ENCODE results near the gene SH3RF3.

The SH3RF3 gene

DNA sequence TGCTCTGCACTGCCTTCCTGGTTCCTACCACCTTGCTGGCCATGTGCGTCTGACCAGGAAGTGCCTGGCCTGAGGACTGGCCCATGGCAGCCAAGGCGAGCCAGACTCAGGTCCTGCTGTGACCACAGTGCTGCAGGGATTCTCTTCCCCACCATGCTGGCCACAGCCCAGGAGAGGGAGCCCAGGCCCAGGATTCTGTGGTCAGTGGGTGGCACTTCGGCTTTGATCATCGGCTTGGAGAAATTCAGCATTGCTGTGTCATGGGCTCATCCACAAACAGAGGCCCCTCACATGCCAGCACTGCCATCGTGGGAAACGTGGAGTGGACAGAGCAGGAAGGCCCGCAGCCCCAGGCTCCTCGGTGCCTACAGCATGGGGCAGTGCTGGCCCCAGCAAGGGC lies 273.2 kb downstream of the SH3RF3 start:
- no peak overlapping the region for H3K4me3 ChIP-seq (ENCODE audit: low read depth, low read length)
- DNase-seq (ENCODE audit: low read depth), result no peak
- TF ChIP-seq, protein P1, sequence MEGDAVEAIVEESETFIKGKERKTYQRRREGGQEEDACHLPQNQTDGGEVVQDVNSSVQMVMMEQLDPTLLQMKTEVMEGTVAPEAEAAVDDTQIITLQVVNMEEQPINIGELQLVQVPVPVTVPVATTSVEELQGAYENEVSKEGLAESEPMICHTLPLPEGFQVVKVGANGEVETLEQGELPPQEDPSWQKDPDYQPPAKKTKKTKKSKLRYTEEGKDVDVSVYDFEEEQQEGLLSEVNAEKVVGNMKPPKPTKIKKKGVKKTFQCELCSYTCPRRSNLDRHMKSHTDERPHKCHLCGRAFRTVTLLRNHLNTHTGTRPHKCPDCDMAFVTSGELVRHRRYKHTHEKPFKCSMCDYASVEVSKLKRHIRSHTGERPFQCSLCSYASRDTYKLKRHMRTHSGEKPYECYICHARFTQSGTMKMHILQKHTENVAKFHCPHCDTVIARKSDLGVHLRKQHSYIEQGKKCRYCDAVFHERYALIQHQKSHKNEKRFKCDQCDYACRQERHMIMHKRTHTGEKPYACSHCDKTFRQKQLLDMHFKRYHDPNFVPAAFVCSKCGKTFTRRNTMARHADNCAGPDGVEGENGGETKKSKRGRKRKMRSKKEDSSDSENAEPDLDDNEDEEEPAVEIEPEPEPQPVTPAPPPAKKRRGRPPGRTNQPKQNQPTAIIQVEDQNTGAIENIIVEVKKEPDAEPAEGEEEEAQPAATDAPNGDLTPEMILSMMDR (IDR thresholded peaks at IDR 0.05; ENCODE audit: low read depth, low read length), result no peak
- no peak for TF ChIP-seq MYC (IDR thresholded peaks at IDR 0.05; ENCODE audit: low read depth, low read length)
- no peak for TF ChIP-seq POLR2A (IDR thresholded peaks at IDR 0.05; ENCODE audit: extremely low read depth, insufficient read length)
- TF ChIP-seq, protein P2, sequence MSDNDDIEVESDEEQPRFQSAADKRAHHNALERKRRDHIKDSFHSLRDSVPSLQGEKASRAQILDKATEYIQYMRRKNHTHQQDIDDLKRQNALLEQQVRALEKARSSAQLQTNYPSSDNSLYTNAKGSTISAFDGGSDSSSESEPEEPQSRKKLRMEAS (IDR thresholded peaks at IDR 0.05; ENCODE audit: low read depth, low read length), result no peak

DNA sequence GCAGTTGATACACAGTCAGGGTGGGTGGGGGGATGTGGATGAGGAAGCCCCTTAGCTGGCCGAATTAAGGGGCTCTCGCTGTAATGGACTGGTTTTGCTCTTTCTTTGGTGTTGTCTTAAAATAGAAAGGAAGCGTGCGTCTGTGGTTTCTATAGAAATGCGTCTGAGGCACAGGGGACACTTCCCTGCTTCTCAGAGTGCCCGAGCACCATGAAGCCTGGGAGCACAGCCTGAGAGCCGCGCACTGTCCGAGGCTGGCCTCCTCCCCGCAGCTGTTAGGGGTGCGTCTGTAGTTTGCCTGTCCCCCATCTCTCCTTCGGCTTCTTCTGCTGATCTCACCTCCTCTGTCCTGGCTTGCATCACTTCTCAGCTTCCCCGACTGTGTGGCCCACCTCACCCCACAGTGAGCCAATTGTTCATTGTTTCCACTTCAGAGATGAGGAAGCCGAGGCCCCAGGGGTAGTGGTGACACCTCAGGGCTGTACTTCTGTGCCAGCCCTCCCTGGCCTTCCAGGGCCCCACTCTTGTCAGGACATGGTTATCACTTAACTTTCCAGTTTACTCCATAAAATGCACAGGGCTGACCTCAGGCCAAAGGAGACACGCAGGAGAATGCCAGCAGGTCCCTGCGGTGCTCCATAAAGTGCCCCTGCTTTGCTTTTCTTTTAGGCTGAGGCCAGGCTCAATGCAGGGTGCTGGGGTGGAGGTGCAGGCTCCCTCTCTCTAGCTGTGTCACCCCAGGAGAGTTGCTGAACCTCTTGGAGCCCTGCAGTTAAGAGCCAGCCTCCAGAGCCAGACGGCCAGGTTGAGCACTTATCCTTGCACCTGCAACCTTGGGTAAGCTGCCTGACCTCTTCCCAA lies 274.2 kb downstream of the SH3RF3 start:
- no peak for TF ChIP-seq MYC (IDR thresholded peaks at IDR 0.05; ENCODE audit: low read depth, low read length)
- TF ChIP-seq, protein P2 (IDR thresholded peaks at IDR 0.05; ENCODE audit: low read depth, low read length), result no peak
- TF ChIP-seq POLR2A (IDR thresholded peaks at IDR 0.05; ENCODE audit: extremely low read depth, insufficient read length), result no peak
- TF ChIP-seq, protein P1 (IDR thresholded peaks at IDR 0.05; ENCODE audit: low read depth, low read length), result no peak
- DNase-seq (ENCODE audit: low read depth), result peak; percentile 62
- no peak overlapping the region for H3K4me3 ChIP-seq (ENCODE audit: low read depth, low read length)

DNA sequence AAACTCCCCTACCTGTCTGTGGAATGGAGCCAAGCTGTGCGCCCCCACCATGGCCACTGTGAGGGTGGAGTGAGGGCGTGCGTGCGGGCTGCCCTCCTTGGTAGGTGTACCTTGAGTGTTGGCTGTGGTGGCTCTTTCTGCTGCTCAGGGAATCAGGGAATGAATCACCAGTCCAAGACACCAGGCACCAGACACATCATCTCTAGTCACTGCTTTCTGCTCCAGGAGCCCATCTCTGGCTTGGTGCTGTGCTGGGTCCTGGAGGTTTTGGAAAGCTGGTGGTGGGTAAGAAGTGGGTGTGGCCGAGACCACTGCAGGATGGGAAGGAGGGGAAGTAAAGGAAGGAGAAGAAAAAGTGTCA lies 274.8 kb downstream of the SH3RF3 start:
- TF ChIP-seq MYC (IDR thresholded peaks at IDR 0.05; ENCODE audit: low read depth, low read length), result no peak
- TF ChIP-seq, protein P1 (IDR thresholded peaks at IDR 0.05; ENCODE audit: low read depth, low read length), result no peak
- TF ChIP-seq, protein P2 (IDR thresholded peaks at IDR 0.05; ENCODE audit: low read depth, low read length), result no peak
- TF ChIP-seq POLR2A (IDR thresholded peaks at IDR 0.05; ENCODE audit: extremely low read depth, insufficient read length), result no peak
- H3K4me3 ChIP-seq (ENCODE audit: low read depth, low read length), result no peak overlapping the region
- DNase-seq (ENCODE audit: low read depth), result no peak

DNA sequence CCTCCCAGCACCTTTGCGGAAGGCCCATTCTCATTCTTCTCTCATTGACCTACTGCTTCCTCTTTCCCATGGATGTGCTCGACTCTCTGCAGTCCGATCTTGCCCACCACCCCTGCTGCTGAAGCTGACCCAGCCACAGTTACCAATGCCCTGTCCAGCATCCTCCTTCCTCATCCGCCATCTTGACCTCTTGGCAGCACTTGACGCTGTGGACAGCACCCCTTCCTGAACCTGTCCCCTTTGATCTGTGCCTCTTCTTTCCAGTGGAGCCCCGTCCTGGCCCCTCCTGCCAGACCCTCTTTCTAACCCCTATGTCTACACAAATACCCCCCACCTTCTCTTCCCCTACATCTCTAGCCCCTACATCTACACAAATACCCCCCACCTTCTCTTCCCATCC lies 275.7 kb downstream of the SH3RF3 start:
- TF ChIP-seq, protein P2 (IDR thresholded peaks at IDR 0.05; ENCODE audit: low read depth, low read length), result no peak
- no peak overlapping the region for H3K4me3 ChIP-seq (ENCODE audit: low read depth, low read length)
- no peak for DNase-seq (ENCODE audit: low read depth)

DNA sequence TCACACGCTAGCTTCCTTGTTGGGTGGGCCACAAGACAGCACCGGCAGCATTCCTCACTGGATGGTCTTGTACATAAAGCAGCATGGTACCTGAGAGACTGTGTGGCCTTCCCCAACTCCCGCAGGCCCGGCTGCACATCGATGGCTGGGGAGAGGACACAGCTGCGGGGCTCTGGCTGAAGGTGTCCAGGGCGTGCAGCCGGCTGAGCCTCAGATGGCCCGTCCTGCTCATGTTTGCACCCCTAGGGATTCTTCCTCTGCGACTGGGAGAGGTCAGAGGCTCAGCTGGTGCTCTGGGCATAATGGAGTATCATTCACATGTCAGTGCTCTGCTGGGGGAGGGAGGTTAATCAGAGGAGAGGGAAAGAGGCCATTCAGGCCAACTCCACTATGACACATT lies 276.9 kb downstream of the SH3RF3 start:
- no peak for DNase-seq (ENCODE audit: low read depth)
- no peak overlapping the region for H3K4me3 ChIP-seq (ENCODE audit: low read depth, low read length)
- TF ChIP-seq, protein P2 (IDR thresholded peaks at IDR 0.05; ENCODE audit: low read depth, low read length), result no peak
- TF ChIP-seq, protein P1 (IDR thresholded peaks at IDR 0.05; ENCODE audit: low read depth, low read length), result no peak
- TF ChIP-seq MYC (IDR thresholded peaks at IDR 0.05; ENCODE audit: low read depth, low read length), result no peak
- no peak for TF ChIP-seq POLR2A (IDR thresholded peaks at IDR 0.05; ENCODE audit: extremely low read depth, insufficient read length)

DNA sequence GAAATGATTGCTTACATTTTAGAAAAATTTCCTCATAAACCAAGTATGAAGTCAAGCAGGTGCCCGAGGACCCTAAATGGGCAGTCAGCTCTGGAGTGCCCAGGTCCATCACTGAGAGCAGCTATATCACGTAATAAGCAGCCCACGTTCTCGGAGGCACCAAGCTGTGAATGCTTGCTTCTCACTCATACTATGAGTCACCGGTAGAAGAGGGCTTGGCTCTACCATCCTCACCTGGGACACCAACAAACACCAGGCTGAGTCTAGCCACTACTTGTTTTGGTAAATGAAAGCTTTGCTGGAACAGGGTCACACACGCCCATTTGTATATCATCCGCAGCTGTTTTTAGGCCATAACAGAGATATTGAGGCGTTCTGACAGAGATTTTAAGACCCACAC lies 277.3 kb downstream of the SH3RF3 start:
- DNase-seq (ENCODE audit: low read depth), result no peak
- TF ChIP-seq, protein P1 (IDR thresholded peaks at IDR 0.05; ENCODE audit: low read depth, low read length), result no peak
- TF ChIP-seq, protein P2 (IDR thresholded peaks at IDR 0.05; ENCODE audit: low read depth, low read length), result no peak
- TF ChIP-seq POLR2A (IDR thresholded peaks at IDR 0.05; ENCODE audit: extremely low read depth, insufficient read length) (no peak), MYC (IDR thresholded peaks at IDR 0.05; ENCODE audit: low read depth, low read length) (no peak)
- H3K4me3 ChIP-seq (ENCODE audit: low read depth, low read length), result no peak overlapping the region

Measured in NB4 (cell line).